Liver (tissue), 9 donors: ENCODE data around the gene RNGTT. TPM values are rescaled to one million over a fixed set of nuclear protein-coding genes. Genes with fewer than 3 reads are reported as not detected.

ENCODE experiments used
- DNase-seq: peaks from one replicate; pipeline ENCODE4 v3.0.0-alpha.2; 2017; ENCODE audit warnings: low spot score
- H3K27ac ChIP-seq, 2 donors: one replicate each; pipeline ENCODE4 v1.7.0; 2013; ENCODE audit warnings: inconsistent platforms in 2 of 2, low read length in 2 of 2, control low read depth in 1 of 2, low read depth in 1 of 2, mild to moderate bottlenecking in 1 of 2
- H3K27me3 ChIP-seq, 4 donors: one replicate each; pipeline versions ENCODE4 v1.6.1 to v1.7.0; 2013; ENCODE audit warnings: low read length in 3 of 4, inconsistent platforms in 1 of 4, mild to moderate bottlenecking in 1 of 4, moderate library complexity in 1 of 4; ENCODE audit not compliant: control insufficient read depth in 4 of 4, insufficient read depth in 4 of 4
- H3K36me3 ChIP-seq, 4 donors: one replicate each; pipeline versions ENCODE4 v1.6.1 to v1.7.0; 2013; ENCODE audit warnings: low read length in 3 of 4, mild to moderate bottlenecking in 3 of 4, low read depth in 1 of 4, moderate library complexity in 1 of 4; ENCODE audit not compliant: control insufficient read depth in 4 of 4, insufficient read depth in 3 of 4
- H3K4me1 ChIP-seq, 4 donors: one replicate each; pipeline versions ENCODE4 v1.6.1 to v1.7.0; 2013; ENCODE audit warnings: low read length in 3 of 4, mild to moderate bottlenecking in 3 of 4, moderate library complexity in 1 of 4; ENCODE audit not compliant: control insufficient read depth in 4 of 4, insufficient read depth in 4 of 4
- H3K4me3 ChIP-seq, 3 donors: one replicate each; pipeline versions ENCODE4 v1.6.1 to v1.7.0; 2013; ENCODE audit warnings: low read length in 3 of 3, control low read depth in 1 of 3, low read depth in 1 of 3, mild to moderate bottlenecking in 1 of 3
- H3K9ac ChIP-seq, 2 donors: one replicate each; pipeline ENCODE4 v1.7.0; 2013; ENCODE audit warnings: low read length in 2 of 2, mild to moderate bottlenecking in 2 of 2, moderate library complexity in 2 of 2, control low read depth in 1 of 2, low read depth in 1 of 2
- H3K9me3 ChIP-seq, 4 donors: one replicate each; pipeline versions ENCODE4 v1.6.1 to v1.7.0; 2013; ENCODE audit warnings: low read length in 3 of 4; ENCODE audit not compliant: control insufficient read depth in 4 of 4
- ATF3 ChIP-seq: IDR thresholded peaks from 2 replicates; pipeline ENCODE4 v1.6.1; 2016; ENCODE audit warnings: antibody characterized with exemption
- EGR1 ChIP-seq, 2 donors: IDR thresholded peaks; 2 replicates each; pipeline ENCODE4 v1.6.1; 2016 to 2018; ENCODE audit warnings: antibody characterized with exemption in 2 of 2, low read depth in 2 of 2
- FOXA1 ChIP-seq: IDR thresholded peaks from 2 replicates; pipeline ENCODE4 v1.6.1; 2016; ENCODE audit warnings: antibody characterized with exemption
- FOXA2 ChIP-seq: IDR thresholded peaks from 2 replicates; pipeline ENCODE4 v1.6.1; 2016; ENCODE audit warnings: antibody characterized with exemption
- GABPA ChIP-seq, 2 donors: IDR thresholded peaks in 1 of 2; conservative IDR thresholded peaks in 1 of 2; 2 replicates each; pipeline ENCODE4 v1.6.1; 2016; ENCODE audit warnings: antibody characterized with exemption in 2 of 2, mild to moderate bottlenecking in 1 of 2, moderate library complexity in 1 of 2
- HNF4A ChIP-seq, 2 donors: conservative IDR thresholded peaks; 2 replicates each; pipeline ENCODE4 v1.6.1; 2016; ENCODE audit warnings: antibody characterized with exemption in 2 of 2, mild to moderate bottlenecking in 2 of 2
- HNF4G ChIP-seq: IDR thresholded peaks from 2 replicates; pipeline ENCODE4 v1.6.1; 2016; ENCODE audit warnings: antibody characterized with exemption
- JUND ChIP-seq, 2 donors: IDR thresholded peaks; 2 replicates each; pipeline ENCODE4 v1.6.1; 2016; ENCODE audit warnings: antibody characterized with exemption in 2 of 2
- MAX ChIP-seq: IDR thresholded peaks from 2 replicates; pipeline ENCODE4 v1.6.1; 2016; ENCODE audit warnings: antibody characterized with exemption
- NR2F2 ChIP-seq: IDR thresholded peaks from 2 replicates; pipeline ENCODE4 v1.6.1; 2016; ENCODE audit warnings: antibody characterized with exemption
- RAD21 ChIP-seq, 2 donors: IDR thresholded peaks; 2 replicates each; pipeline ENCODE4 v1.6.1; 2016; ENCODE audit warnings: antibody characterized with exemption in 2 of 2, mild to moderate bottlenecking in 2 of 2
- RXRA ChIP-seq, 2 donors: IDR thresholded peaks; 2 replicates each; pipeline ENCODE4 v1.6.1; 2017 to 2018; ENCODE audit warnings: antibody characterized with exemption in 2 of 2, mild to moderate bottlenecking in 1 of 2
- SP1 ChIP-seq: IDR thresholded peaks from 2 replicates; pipeline ENCODE4 v1.6.1; 2018; ENCODE audit warnings: antibody characterized with exemption, mild to moderate bottlenecking
- TAF1 ChIP-seq: conservative IDR thresholded peaks from 2 replicates; pipeline ENCODE4 v1.6.1; 2016; ENCODE audit warnings: antibody characterized with exemption, mild to moderate bottlenecking
- WGBS: extraction: QIAGEN DNeasy Blood & Tissue Kit; methylation state at CpG from one replicate; pipeline ENCODE4 v1.1.7; 2013; 5-methylcytosine and 5-hydroxymethylcytosine counted together
- polyA plus RNA-seq, 2 donors: library from polyadenylated mRNA; stranded (reverse) in 1 of 2; unstranded in 1 of 2; fragments of 200-250 nt in 1 of 2; fragments of >200 nt in 1 of 2; fragmentation: Nextera tagmentation in 1 of 2; extraction: Ambion mirVana in 1 of 2; gene quantifications; one replicate each; pipeline versions ENCODE4 v1.2.1 to v1.2.3, GENCODE V29; 2013 to 2015
- total RNA-seq, 2 donors: library from RNA; depleted of rRNA; stranded (reverse); fragments of >200 nt; gene quantifications; one replicate each; pipeline ENCODE4 v1.2.3, GENCODE V29; 2014
- TF ChIP-seq, protein P1 (sequence below): fragments of 150-350 bp; IDR thresholded peaks from 2 replicates; pipeline ENCODE4 v1.5.1; 2017; ENCODE audit warnings: improper control_type of control experiment, low read depth, low read length; ENCODE audit not compliant: missing input control
- donor health status: healthy.
- donor health status: healthy.
- donor health status: healthy.
- donor health status: healthy.
- donor health status: healthy.

RNGTT gene
- total and polyA plus RNA-seq, 4 donors: 4.1 to 20.8 (median 7.2) TPM

GRCh38 chr6:88629838-88630494 lies 333.5 kb downstream of the RNGTT start:
- 85% methylated on average over 5 of the region's 5 CpGs for WGBS
- DNase-seq: no peak

GRCh38 chr6:88626460-88626859 lies 337.0 kb downstream of the RNGTT start:
- no peak overlapping the region for H3K9ac ChIP-seq
- H3K27me3 ChIP-seq: no peaks in the 10 kb centered on the region
- no peak for DNase-seq
- WGBS: 39% methylated on average over 1 of the region's 1 CpG
- H3K27ac ChIP-seq: no peak overlapping the region
- no peak overlapping the region for H3K4me3 ChIP-seq
- no peaks in the 10 kb centered on the region for H3K9me3 ChIP-seq
- no peaks in the 10 kb centered on the region for H3K36me3 ChIP-seq
- peaks cover 0 to 2% (median under 1%) of the 10 kb centered on the region in 4 donors for H3K4me1 ChIP-seq
- TF ChIP-seq HNF4A (conservative IDR thresholded peaks at IDR 0.05) (peak; percentile 16 to 28), SP1 (no peak), MAX (no peak)

More at GRCh38 chr6:88629838-88630494, 333.5 kb downstream of the RNGTT start:
- Histone ChIP-seq H3K27ac (no peak overlapping the region), H3K9me3 (no peaks in the 10 kb centered on the region), H3K27me3 (no peaks in the 10 kb centered on the region), H3K4me1 (peaks cover 0 to 2% (median under 1%) of the 10 kb centered on the region in 4 donors), H3K9ac (no peak overlapping the region), H3K4me3 (no peak overlapping the region), H3K36me3 (no peaks in the 10 kb centered on the region)
- TF ChIP-seq TAF1: no peak
- TF ChIP-seq EGR1 (IDR thresholded peaks at IDR 0.05; ENCODE audit: low read depth in 2 of 2): no peak
- TF ChIP-seq RAD21 (IDR thresholded peaks at IDR 0.05): no peak
- no peak for TF ChIP-seq RXRA (IDR thresholded peaks at IDR 0.05)
- TF ChIP-seq, protein P1, sequence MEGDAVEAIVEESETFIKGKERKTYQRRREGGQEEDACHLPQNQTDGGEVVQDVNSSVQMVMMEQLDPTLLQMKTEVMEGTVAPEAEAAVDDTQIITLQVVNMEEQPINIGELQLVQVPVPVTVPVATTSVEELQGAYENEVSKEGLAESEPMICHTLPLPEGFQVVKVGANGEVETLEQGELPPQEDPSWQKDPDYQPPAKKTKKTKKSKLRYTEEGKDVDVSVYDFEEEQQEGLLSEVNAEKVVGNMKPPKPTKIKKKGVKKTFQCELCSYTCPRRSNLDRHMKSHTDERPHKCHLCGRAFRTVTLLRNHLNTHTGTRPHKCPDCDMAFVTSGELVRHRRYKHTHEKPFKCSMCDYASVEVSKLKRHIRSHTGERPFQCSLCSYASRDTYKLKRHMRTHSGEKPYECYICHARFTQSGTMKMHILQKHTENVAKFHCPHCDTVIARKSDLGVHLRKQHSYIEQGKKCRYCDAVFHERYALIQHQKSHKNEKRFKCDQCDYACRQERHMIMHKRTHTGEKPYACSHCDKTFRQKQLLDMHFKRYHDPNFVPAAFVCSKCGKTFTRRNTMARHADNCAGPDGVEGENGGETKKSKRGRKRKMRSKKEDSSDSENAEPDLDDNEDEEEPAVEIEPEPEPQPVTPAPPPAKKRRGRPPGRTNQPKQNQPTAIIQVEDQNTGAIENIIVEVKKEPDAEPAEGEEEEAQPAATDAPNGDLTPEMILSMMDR: no peak
- no peak for TF ChIP-seq ATF3
- no peak for TF ChIP-seq HNF4G
- no peak for TF ChIP-seq NR2F2
- no peak for TF ChIP-seq GABPA (IDR thresholded peaks at IDR 0.05 in 1 of 2, conservative IDR thresholded peaks at IDR 0.05 in 1 of 2)
- TF ChIP-seq HNF4A (conservative IDR thresholded peaks at IDR 0.05): no peak
- no peak for TF ChIP-seq FOXA2
- TF ChIP-seq JUND (IDR thresholded peaks at IDR 0.05): no peak
- no peak for TF ChIP-seq SP1
- no peak for TF ChIP-seq MAX

- Histone ChIP-seq H3K9ac (no peak overlapping the region), H3K27ac (no peak overlapping the region), H3K4me1 (peaks cover 0 to 2% (median under 1%) of the 10 kb centered on the region in 4 donors), H3K36me3 (no peaks in the 10 kb centered on the region), H3K4me3 (no peak overlapping the region), H3K27me3 (no peaks in the 10 kb centered on the region), H3K9me3 (no peaks in the 10 kb centered on the region)
- TF ChIP-seq MAX (no peak), GABPA (IDR thresholded peaks at IDR 0.05 in 1 of 2, conservative IDR thresholded peaks at IDR 0.05 in 1 of 2) (no peak), FOXA2 (no peak), FOXA1 (no peak), SP1 (no peak), TAF1 (no peak), HNF4G (no peak), NR2F2 (no peak)
- TF ChIP-seq, protein P1: no peak
- WGBS: 96% methylated on average over 2 of the region's 2 CpGs
- DNase-seq: no peak
Measured at GRCh38 chr6:88623531-88623930, 339.9 kb downstream of the RNGTT start.
